Measurements from ENCODE around the gene TST. TPM values are rescaled to one million over a fixed set of nuclear protein-coding genes. Genes with fewer than 3 reads are reported as not detected.

Gene TST
- total RNA-seq, 4 donors from 2014 or later = 44.1 to 76.4 (median 66.7) TPM

DNA sequence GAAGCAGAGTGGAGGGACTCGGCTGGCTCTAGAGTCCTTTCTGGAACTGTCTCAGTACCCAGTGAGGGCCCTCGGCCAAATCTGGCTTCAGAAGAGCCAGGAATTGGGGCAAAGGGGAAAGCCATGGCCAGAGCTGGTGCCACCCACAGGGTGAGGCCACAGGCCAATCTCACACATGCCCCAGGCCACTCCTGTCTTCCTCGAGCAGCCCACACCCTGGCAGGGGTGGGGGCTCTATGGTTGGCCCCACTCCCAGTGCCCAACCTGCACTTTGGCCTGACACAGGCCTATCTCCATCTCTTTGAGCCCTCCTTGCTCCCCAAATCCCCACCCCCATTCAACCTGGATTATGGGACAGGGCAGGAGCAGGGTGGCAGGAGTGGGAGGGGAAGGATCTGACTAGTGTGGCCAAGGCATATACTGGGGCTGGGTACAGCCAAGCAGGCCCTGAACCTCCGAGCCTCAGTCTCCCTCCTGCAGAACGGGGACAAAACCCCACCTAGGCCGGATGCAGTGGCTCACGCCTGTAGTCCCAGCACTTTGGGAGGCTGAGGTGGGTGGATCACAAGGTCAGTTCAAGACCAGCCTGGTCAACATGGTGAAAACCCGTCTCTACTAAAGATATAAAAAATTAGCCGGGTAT lies 6.9 kb downstream of the TST start:
- H3K9me3 ChIP-seq = no peaks in the 10 kb centered on the region
- DNase-seq (ENCODE audit: low spot score in 2 of 2) = no peak
- no peak overlapping the region for H3K4me3 ChIP-seq
- no peaks in the 10 kb centered on the region for H3K27me3 ChIP-seq
- H3K27ac ChIP-seq = peak overlapping the region in 3 of 4 donors; percentile 17 to 65 (median 50)
- H3K36me3 ChIP-seq = peaks cover 0 to 24% (median 0%) of the 10 kb centered on the region in 3 donors
- TF ChIP-seq, protein P1, sequence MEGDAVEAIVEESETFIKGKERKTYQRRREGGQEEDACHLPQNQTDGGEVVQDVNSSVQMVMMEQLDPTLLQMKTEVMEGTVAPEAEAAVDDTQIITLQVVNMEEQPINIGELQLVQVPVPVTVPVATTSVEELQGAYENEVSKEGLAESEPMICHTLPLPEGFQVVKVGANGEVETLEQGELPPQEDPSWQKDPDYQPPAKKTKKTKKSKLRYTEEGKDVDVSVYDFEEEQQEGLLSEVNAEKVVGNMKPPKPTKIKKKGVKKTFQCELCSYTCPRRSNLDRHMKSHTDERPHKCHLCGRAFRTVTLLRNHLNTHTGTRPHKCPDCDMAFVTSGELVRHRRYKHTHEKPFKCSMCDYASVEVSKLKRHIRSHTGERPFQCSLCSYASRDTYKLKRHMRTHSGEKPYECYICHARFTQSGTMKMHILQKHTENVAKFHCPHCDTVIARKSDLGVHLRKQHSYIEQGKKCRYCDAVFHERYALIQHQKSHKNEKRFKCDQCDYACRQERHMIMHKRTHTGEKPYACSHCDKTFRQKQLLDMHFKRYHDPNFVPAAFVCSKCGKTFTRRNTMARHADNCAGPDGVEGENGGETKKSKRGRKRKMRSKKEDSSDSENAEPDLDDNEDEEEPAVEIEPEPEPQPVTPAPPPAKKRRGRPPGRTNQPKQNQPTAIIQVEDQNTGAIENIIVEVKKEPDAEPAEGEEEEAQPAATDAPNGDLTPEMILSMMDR (IDR thresholded peaks at IDR 0.05) = no peak
- TF ChIP-seq EP300 (IDR thresholded peaks at IDR 0.05) (no peak), POLR2A (IDR thresholded peaks at IDR 0.05) (no peak)
- 74 to 80% methylated on average over 8 to 9 of the region's 9 CpGs for WGBS, 2 donors
- H3K4me1 ChIP-seq = peaks cover 0 to 49% (median 25%) of the 10 kb centered on the region in 4 donors

GRCh38 chr22:37011472-37011871 lies 7.8 kb downstream of the TST start:
- TF ChIP-seq EP300 (IDR thresholded peaks at IDR 0.05) = no peak
- no peak for TF ChIP-seq POLR2A (IDR thresholded peaks at IDR 0.05)
- TF ChIP-seq, protein P1 (IDR thresholded peaks at IDR 0.05) = no peak
- Histone ChIP-seq H3K27me3 (no peaks in the 10 kb centered on the region), H3K4me1 (peaks cover 0 to 40% (median 16%) of the 10 kb centered on the region in 4 donors), H3K27ac (peak overlapping the region in 2 of 4 donors; percentile 50 to 65), H3K4me3 (no peak overlapping the region), H3K9me3 (no peaks in the 10 kb centered on the region), H3K36me3 (peaks cover 0 to 14% (median 0%) of the 10 kb centered on the region in 3 donors)
- WGBS, 2 donors = 93 to 98% methylated on average over 3 of the region's 3 CpGs
- no peak for DNase-seq (ENCODE audit: low spot score in 2 of 2)

DNA sequence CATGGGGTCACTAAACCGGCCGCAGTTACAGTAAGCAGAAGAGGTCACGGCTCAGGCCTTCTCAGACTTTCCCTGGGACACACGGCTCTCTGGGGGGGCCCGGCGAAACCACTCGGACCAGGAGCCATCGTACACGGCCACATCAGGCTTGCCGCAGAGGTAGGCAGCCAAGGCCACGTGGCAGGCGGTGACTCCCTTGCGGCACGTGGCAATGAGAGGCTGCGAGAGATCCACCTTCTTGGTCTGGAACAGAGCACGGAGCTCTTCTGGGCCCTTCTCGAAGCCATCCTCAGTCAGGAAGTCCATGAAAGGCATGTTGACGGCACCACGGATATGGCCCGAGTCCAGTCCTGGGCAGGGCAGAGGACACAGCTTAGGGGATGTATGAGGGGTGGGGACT lies 8.3 kb downstream of the TST start:
- 88 to 89% methylated on average over 17 to 20 of the region's 20 CpGs for WGBS, 2 donors
- H3K9me3 ChIP-seq = no peaks in the 10 kb centered on the region
- TF ChIP-seq, protein P1 (IDR thresholded peaks at IDR 0.05) = no peak
- no peak for TF ChIP-seq EP300 (IDR thresholded peaks at IDR 0.05)
- TF ChIP-seq POLR2A (IDR thresholded peaks at IDR 0.05) = no peak
- no peaks in the 10 kb centered on the region for H3K27me3 ChIP-seq
- no peak overlapping the region for H3K27ac ChIP-seq
- peaks cover 0 to 35% (median 15%) of the 10 kb centered on the region in 4 donors for H3K4me1 ChIP-seq
- no peak for DNase-seq (ENCODE audit: low spot score in 2 of 2)
- H3K36me3 ChIP-seq = peaks cover 0 to 9% (median 0%) of the 10 kb centered on the region in 3 donors
- H3K4me3 ChIP-seq = no peak overlapping the region

DNA sequence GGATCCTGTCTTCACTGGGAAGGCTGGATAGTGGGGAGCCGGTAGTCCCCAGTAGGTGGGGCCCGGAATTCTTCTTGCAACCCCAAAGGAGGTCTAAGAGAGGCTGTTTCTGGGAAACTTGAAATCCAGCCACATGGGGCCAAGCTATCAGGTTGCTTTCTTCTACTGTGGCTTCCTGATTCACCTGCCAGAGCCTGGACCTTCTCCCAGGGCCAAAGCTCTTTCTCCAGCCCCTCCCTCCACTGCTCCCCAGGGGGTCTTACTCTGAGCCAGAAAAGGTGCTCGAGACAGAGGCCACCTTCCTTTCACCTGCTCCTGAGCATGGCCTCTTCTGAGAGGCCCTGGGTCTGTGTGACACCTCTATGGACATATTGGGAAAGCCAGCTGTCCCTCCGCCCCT lies 9.1 kb downstream of the TST start:
- DNase-seq (ENCODE audit: low spot score in 2 of 2) = no peak
- H3K27ac ChIP-seq = no peak overlapping the region
- no peaks in the 10 kb centered on the region for H3K27me3 ChIP-seq
- H3K4me1 ChIP-seq = peaks cover 0 to 30% (median 13%) of the 10 kb centered on the region in 4 donors
- 81 to 94% methylated on average over 4 of the region's 4 CpGs for WGBS, 2 donors
- H3K36me3 ChIP-seq = peaks cover 0 to 9% (median 0%) of the 10 kb centered on the region in 3 donors
- no peak overlapping the region for H3K4me3 ChIP-seq
- TF ChIP-seq, protein P1 (IDR thresholded peaks at IDR 0.05) = no peak
- TF ChIP-seq EP300 (IDR thresholded peaks at IDR 0.05) (no peak), POLR2A (IDR thresholded peaks at IDR 0.05) (no peak)
- no peaks in the 10 kb centered on the region for H3K9me3 ChIP-seq

- no peak overlapping the region for H3K27ac ChIP-seq
- H3K4me3 ChIP-seq = no peak overlapping the region
- H3K4me1 ChIP-seq = peaks cover 0 to 23% (median 8%) of the 10 kb centered on the region in 4 donors
- H3K9me3 ChIP-seq = no peaks in the 10 kb centered on the region
- no peaks in the 10 kb centered on the region for H3K27me3 ChIP-seq
- 77 to 87% methylated on average over 2 of the region's 2 CpGs for WGBS, 2 donors
- TF ChIP-seq POLR2A (IDR thresholded peaks at IDR 0.05) = no peak
- TF ChIP-seq, protein P1 (IDR thresholded peaks at IDR 0.05) = no peak
- no peak for TF ChIP-seq EP300 (IDR thresholded peaks at IDR 0.05)
- no peak for DNase-seq (ENCODE audit: low spot score in 2 of 2)
- peaks cover 0 to 9% (median 0%) of the 10 kb centered on the region in 3 donors for H3K36me3 ChIP-seq
These were observed 9.8 kb downstream of the TST start for GRCh38 chr22:37009490-37009889.

Measured in tibial nerve (tissue), 4 donors.